WTC11 (cell line): ENCODE data around the gene PAK1. TPM values are rescaled to one million over a fixed set of nuclear protein-coding genes. Genes with fewer than 3 reads are reported as not detected.
A peak's percentile ranks its signal among the peaks of the same experiment; 100 is the strongest.

Experiments
- AFF4 ChIP-seq: sonication (generic); formaldehyde crosslinking; IDR thresholded peaks from 2 replicates; pipeline ENCODE4 v1.8.1; 2023; ENCODE audit warnings: mild to moderate bottlenecking, missing genetic modification reagents, borderline replicate concordance
- ATF2 ChIP-seq: sonication (generic); formaldehyde crosslinking; IDR thresholded peaks from 2 replicates; pipeline ENCODE4 v1.8.1; 2022; ENCODE audit warnings: low read depth, missing genetic modification reagents, borderline replicate concordance
- ATF6 ChIP-seq: sonication (generic); formaldehyde crosslinking; IDR thresholded peaks from 2 replicates; pipeline ENCODE4 v1.8.1; 2023; ENCODE audit warnings: mild to moderate bottlenecking, missing genetic modification reagents
- E2F1 ChIP-seq: sonication (generic); formaldehyde crosslinking; IDR thresholded peaks from 2 replicates; pipeline ENCODE4 v1.8.0; 2022; ENCODE audit warnings: mild to moderate bottlenecking, missing genetic modification reagents
- ELF4 ChIP-seq: sonication (generic); formaldehyde crosslinking; IDR thresholded peaks from 2 replicates; pipeline ENCODE4 v1.8.1; 2022; ENCODE audit warnings: low read depth, mild to moderate bottlenecking, moderate library complexity, missing genetic modification reagents
- EMX1 ChIP-seq: fragments of 250-450 bp; sonication (Bioruptor Pico); IDR thresholded peaks from 2 replicates; pipeline ENCODE4 v1.8.0; 2021; ENCODE audit warnings: mild to moderate bottlenecking
- FOXK1 ChIP-seq: sonication (generic); formaldehyde crosslinking; IDR thresholded peaks from 2 replicates; pipeline ENCODE4 v1.8.0; 2022; ENCODE audit warnings: mild to moderate bottlenecking, moderate library complexity, missing genetic modification reagents
- GRHL2 ChIP-seq: fragments of 250-450 bp; sonication (Bioruptor Pico); IDR thresholded peaks from 2 replicates; pipeline ENCODE4 v1.8.0; 2022; ENCODE audit warnings: mild to moderate bottlenecking, moderate library complexity; ENCODE audit not compliant: insufficient replicate concordance, severe bottlenecking
- HMGXB4 ChIP-seq: sonication (generic); formaldehyde crosslinking; IDR thresholded peaks from 2 replicates; pipeline ENCODE4 v1.8.1; 2023; ENCODE audit warnings: mild to moderate bottlenecking, moderate library complexity, missing genetic modification reagents
- IRF1 ChIP-seq: sonication (generic); formaldehyde crosslinking; IDR thresholded peaks from 2 replicates; pipeline ENCODE4 v1.8.0; 2023; ENCODE audit warnings: missing genetic modification reagents
- IRF2 ChIP-seq: sonication (generic); formaldehyde crosslinking; IDR thresholded peaks from 2 replicates; pipeline ENCODE4 v1.8.0; 2022; ENCODE audit warnings: low read depth, missing genetic modification reagents, borderline replicate concordance
- MAX ChIP-seq: sonication (generic); formaldehyde crosslinking; IDR thresholded peaks from 2 replicates; pipeline ENCODE4 v1.8.0; 2022; ENCODE audit warnings: mild to moderate bottlenecking, missing genetic modification reagents
- MXD4 ChIP-seq: fragments of 250-450 bp; sonication (Bioruptor Pico); IDR thresholded peaks from 2 replicates; pipeline ENCODE4 v1.8.0; 2021; ENCODE audit warnings: mild to moderate bottlenecking, moderate library complexity, borderline replicate concordance
- NFYB ChIP-seq: sonication (generic); formaldehyde crosslinking; conservative IDR thresholded peaks from 2 replicates; pipeline ENCODE4 v1.8.0; 2022; ENCODE audit warnings: low read depth, missing genetic modification reagents
- NR2C2 ChIP-seq: sonication (generic); formaldehyde crosslinking; IDR thresholded peaks from 2 replicates; pipeline ENCODE4 v1.8.0; 2022; ENCODE audit warnings: mild to moderate bottlenecking, missing genetic modification reagents
- RORB ChIP-seq: fragments of 250-450 bp; sonication (Bioruptor Pico); IDR thresholded peaks from 2 replicates; pipeline ENCODE4 v1.9.0; 2021; ENCODE audit warnings: mild to moderate bottlenecking
- SOX15 ChIP-seq: fragments of 250-450 bp; sonication (Bioruptor Pico); IDR thresholded peaks from 2 replicates; pipeline ENCODE4 v1.9.0; 2021; ENCODE audit warnings: mild to moderate bottlenecking
- SP1 ChIP-seq: sonication (generic); formaldehyde crosslinking; conservative IDR thresholded peaks from 2 replicates; pipeline ENCODE4 v1.8.1; 2022; ENCODE audit warnings: missing genetic modification reagents
- TCF7 ChIP-seq: sonication (generic); formaldehyde crosslinking; IDR thresholded peaks from 2 replicates; pipeline ENCODE4 v1.8.0; 2022; ENCODE audit warnings: mild to moderate bottlenecking, low read depth, missing genetic modification reagents, moderate library complexity
- TEAD4 ChIP-seq: sonication (generic); formaldehyde crosslinking; IDR thresholded peaks from 2 replicates; pipeline ENCODE4 v1.8.0; 2022; ENCODE audit warnings: mild to moderate bottlenecking, missing genetic modification reagents
- USF2 ChIP-seq: sonication (generic); formaldehyde crosslinking; IDR thresholded peaks from 2 replicates; pipeline ENCODE4 v1.8.1; 2023; ENCODE audit warnings: mild to moderate bottlenecking, missing genetic modification reagents, moderate library complexity
- ZMAT4 ChIP-seq: fragments of 250-450 bp; sonication (Bioruptor Pico); IDR thresholded peaks from 2 replicates; pipeline ENCODE4 v1.9.0; 2021; ENCODE audit warnings: mild to moderate bottlenecking
- ZNF121 ChIP-seq: sonication (generic); formaldehyde crosslinking; IDR thresholded peaks from 2 replicates; pipeline ENCODE4 v1.8.0; 2023; ENCODE audit warnings: missing genetic modification reagents
- ZNF416 ChIP-seq: fragments of 250-450 bp; sonication (Bioruptor Pico); IDR thresholded peaks from 2 replicates; pipeline ENCODE4 v1.9.0; 2021; ENCODE audit warnings: mild to moderate bottlenecking, inconsistent platforms
- ZNF423 ChIP-seq: fragments of 250-450 bp; sonication (Bioruptor Pico); IDR thresholded peaks from 2 replicates; pipeline ENCODE4 v2.1.2; 2022; ENCODE audit warnings: mild to moderate bottlenecking, moderate library complexity
- ZNF671 ChIP-seq: fragments of 250-450 bp; sonication (Bioruptor Pico); IDR thresholded peaks from 2 replicates; pipeline ENCODE4 v1.8.0; 2021; ENCODE audit warnings: mild to moderate bottlenecking
- total RNA-seq: library from RNA; stranded (reverse); gene quantifications from 3 replicates; pipeline ENCODE4 v1.2.3, GENCODE V29; 2021

The PAK1 gene
- total RNA-seq, 1 experiment from 2014 or later, result 160 TPM

GRCh38 chr11:77473801-77474683 lies at the start of gene PAK1 (continued):
- TF ChIP-seq USF2 (peak; percentile 68), ATF6 (no peak), ZNF416 (CRISPR knock-in tag) (no peak), RORB (CRISPR knock-in tag) (no peak), IRF1 (CRISPR knock-in tag) (no peak), ZNF121 (CRISPR knock-in tag) (peak; percentile 62; the same call in 1 of the 2 replicates), SP1 (peak; percentile 77), E2F1 (no peak), GRHL2 (CRISPR knock-in tag) (no peak), FOXK1 (CRISPR knock-in tag) (peak; percentile 24; the same call in 1 of the 2 replicates), NR2C2 (no peak), SOX15 (no peak), ATF2 (CRISPR knock-in tag) (peak; percentile 83; the same call in 1 of the 2 replicates), ZNF671 (CRISPR knock-in tag) (no peak), NFYB (no peak), ELF4 (no peak), EMX1 (CRISPR knock-in tag) (no peak), IRF2 (no peak), MXD4 (CRISPR knock-in tag) (no peak), HMGXB4 (no peak), MAX (CRISPR knock-in tag) (peak; percentile 74), TEAD4 (CRISPR knock-in tag) (no peak), TCF7 (no peak), ZMAT4 (CRISPR knock-in tag) (no peak), AFF4 (no peak), ZNF423 (CRISPR knock-in tag) (no peak)
